Measurements from ENCODE around the gene ALKBH8.
A peak's percentile ranks its signal among the peaks of the same experiment; 100 is the strongest.

The ALKBH8 gene

GRCh38 chr11:107564877-107565218 lies 687 bp downstream of the ALKBH8 start:
- no peak for TF ChIP-seq CTCF (IDR thresholded peaks at IDR 0.05; ENCODE audit: low read length, missing control alignments)
- DNase-seq (ENCODE audit: low read depth) = no peak
- H3K4me3 ChIP-seq (replicated peaks; ENCODE audit: low read depth, low read length) = peak overlapping the region; percentile 95

GRCh38 chr11:107563702-107564101 lies 1.8 kb downstream of the ALKBH8 start:
- TF ChIP-seq CTCF (IDR thresholded peaks at IDR 0.05; ENCODE audit: low read length, missing control alignments) = peak; percentile 68
- peak; percentile 71 for DNase-seq (ENCODE audit: low read depth)

GRCh38 chr11:107562647-107563208 lies 2.8 kb downstream of the ALKBH8 start:
- no peak overlapping the region for H3K4me3 ChIP-seq (replicated peaks; ENCODE audit: low read depth, low read length)
- DNase-seq (ENCODE audit: low read depth) = peak; percentile 52
- no peak for TF ChIP-seq CTCF (IDR thresholded peaks at IDR 0.05; ENCODE audit: low read length, missing control alignments)

More at GRCh38 chr11:107563702-107564101, 1.8 kb downstream of the ALKBH8 start:
- no peak overlapping the region for H3K4me3 ChIP-seq (replicated peaks; ENCODE audit: low read depth, low read length)

GRCh38 chr11:107561688-107562087 lies 3.8 kb downstream of the ALKBH8 start:
- no peak overlapping the region for H3K4me3 ChIP-seq (replicated peaks; ENCODE audit: low read depth, low read length)
- TF ChIP-seq CTCF (IDR thresholded peaks at IDR 0.05; ENCODE audit: low read length, missing control alignments) = no peak
- DNase-seq (ENCODE audit: low read depth) = peak; percentile 64

GRCh38 chr11:107550304-107550703 lies 15.2 kb downstream of the ALKBH8 start:
- no peak for TF ChIP-seq CTCF (IDR thresholded peaks at IDR 0.05; ENCODE audit: low read length, missing control alignments)
- no peak for DNase-seq (ENCODE audit: low read depth)

GRCh38 chr11:107549954-107550285 lies 15.6 kb downstream of the ALKBH8 start:
- TF ChIP-seq CTCF (IDR thresholded peaks at IDR 0.05; ENCODE audit: low read length, missing control alignments) = no peak
- no peak overlapping the region for H3K4me3 ChIP-seq (replicated peaks; ENCODE audit: low read depth, low read length)
- DNase-seq (ENCODE audit: low read depth) = no peak

More at GRCh38 chr11:107550304-107550703, 15.2 kb downstream of the ALKBH8 start:
- H3K4me3 ChIP-seq (replicated peaks; ENCODE audit: low read depth, low read length) = no peak overlapping the region

GRCh38 chr11:107549253-107549953 lies 16.1 kb downstream of the ALKBH8 start:
- peak; percentile 70 for DNase-seq (ENCODE audit: low read depth)
- TF ChIP-seq CTCF (IDR thresholded peaks at IDR 0.05; ENCODE audit: low read length, missing control alignments) = peak; percentile 89
- H3K4me3 ChIP-seq (replicated peaks; ENCODE audit: low read depth, low read length) = no peak overlapping the region

Data from fibroblast of pulmonary artery (primary cell).